HFF-Myc (cell line): ENCODE measurements around the gene DISC1.

Source experiments
- DNase-seq: peaks from one replicate; pipeline ENCODE4 v3.0.0-alpha.2; 2011; ENCODE audit warnings: low read depth; ENCODE audit errors: extremely low read depth
- H3K4me3 ChIP-seq: replicated peaks from 2 replicates; pipeline ENCODE4 v1.5.1; 2011; ENCODE audit warnings: low read depth, mild to moderate bottlenecking, control low read depth, low read length
- TF ChIP-seq, protein P1 (sequence below): IDR thresholded peaks from 2 replicates; pipeline ENCODE4 v1.5.1; 2012; ENCODE audit warnings: mild to moderate bottlenecking, low read depth, low read length, control low read depth; ENCODE audit errors: missing control alignments

DISC1 gene

DNA sequence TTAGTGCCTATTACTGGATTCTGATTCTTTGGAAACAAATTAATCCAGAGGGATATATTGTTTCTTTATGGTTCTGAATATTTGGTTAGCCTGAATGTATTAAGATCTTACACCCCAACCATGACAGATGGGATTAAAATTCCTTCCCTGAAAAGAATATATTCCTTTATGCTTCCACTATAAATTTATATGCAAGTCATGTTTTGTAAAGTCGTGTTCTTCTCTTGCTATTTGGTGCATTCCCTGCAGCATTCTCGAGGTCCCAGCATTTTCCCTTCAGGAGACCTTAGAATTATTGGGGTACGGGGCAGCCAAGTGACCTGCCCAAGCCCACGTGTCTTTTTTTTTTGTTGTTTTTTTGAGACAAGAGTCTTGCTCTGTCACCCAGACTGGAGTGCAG is 62.4 kb downstream of the DISC1 start:
- DNase-seq, result no peak
- TF ChIP-seq, protein P1, sequence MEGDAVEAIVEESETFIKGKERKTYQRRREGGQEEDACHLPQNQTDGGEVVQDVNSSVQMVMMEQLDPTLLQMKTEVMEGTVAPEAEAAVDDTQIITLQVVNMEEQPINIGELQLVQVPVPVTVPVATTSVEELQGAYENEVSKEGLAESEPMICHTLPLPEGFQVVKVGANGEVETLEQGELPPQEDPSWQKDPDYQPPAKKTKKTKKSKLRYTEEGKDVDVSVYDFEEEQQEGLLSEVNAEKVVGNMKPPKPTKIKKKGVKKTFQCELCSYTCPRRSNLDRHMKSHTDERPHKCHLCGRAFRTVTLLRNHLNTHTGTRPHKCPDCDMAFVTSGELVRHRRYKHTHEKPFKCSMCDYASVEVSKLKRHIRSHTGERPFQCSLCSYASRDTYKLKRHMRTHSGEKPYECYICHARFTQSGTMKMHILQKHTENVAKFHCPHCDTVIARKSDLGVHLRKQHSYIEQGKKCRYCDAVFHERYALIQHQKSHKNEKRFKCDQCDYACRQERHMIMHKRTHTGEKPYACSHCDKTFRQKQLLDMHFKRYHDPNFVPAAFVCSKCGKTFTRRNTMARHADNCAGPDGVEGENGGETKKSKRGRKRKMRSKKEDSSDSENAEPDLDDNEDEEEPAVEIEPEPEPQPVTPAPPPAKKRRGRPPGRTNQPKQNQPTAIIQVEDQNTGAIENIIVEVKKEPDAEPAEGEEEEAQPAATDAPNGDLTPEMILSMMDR, result no peak
- no peak overlapping the region for H3K4me3 ChIP-seq

DNA sequence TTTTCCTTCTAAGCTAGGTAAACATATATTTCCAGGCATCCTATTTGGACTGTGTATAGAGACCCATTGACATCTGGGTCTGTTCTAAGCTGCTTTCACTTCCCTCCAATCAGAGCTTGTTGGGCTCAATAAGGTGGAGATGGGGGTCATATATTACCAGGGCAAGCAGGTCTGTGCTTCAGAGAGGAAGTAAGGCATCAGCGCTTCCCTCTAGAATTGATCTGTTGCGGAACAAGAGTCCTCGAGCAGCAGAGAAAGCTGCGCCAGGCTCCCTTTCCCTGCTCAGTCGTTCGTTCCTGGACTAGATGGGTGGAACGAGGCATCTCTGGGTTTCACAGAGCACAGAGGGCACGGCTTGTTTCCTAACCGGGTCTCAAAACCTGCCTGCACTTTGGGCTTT is 63.5 kb downstream of the DISC1 start:
- no peak for DNase-seq
- H3K4me3 ChIP-seq, result no peak overlapping the region
- TF ChIP-seq, protein P1, result no peak

DNA sequence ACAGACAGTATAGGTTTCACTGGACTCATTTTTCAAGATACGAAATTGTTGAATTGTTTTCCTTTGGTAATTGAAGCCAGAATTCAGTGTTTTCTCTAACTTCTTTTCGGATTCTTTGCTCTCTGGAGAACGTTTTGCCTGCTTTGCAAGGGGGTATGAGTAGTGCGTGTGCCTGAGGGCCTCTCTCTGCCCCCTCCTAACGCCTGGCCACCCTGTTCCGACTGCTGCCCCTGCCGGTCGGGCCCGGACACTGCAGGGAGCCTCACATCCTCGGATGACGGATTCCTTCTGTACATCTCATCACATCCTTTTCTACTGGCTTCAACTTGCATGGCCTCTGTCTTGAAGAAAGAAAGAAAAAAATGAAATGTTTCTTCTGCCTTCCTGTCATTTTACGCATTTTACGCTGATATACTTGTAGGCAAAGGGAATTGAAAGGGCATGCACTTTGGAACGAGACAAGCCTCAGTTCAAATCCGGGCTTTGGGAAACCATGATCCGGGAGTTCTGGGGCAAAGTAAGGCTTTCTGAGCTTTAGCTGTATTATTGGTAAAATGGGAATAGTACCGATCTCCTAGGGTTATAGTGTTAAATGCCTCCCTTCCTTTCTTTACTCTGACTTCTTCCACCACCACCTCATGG is 65.1 kb downstream of the DISC1 start:
- TF ChIP-seq, protein P1, result peak; percentile 91
- H3K4me3 ChIP-seq, result no peak overlapping the region
- no peak for DNase-seq

DNA sequence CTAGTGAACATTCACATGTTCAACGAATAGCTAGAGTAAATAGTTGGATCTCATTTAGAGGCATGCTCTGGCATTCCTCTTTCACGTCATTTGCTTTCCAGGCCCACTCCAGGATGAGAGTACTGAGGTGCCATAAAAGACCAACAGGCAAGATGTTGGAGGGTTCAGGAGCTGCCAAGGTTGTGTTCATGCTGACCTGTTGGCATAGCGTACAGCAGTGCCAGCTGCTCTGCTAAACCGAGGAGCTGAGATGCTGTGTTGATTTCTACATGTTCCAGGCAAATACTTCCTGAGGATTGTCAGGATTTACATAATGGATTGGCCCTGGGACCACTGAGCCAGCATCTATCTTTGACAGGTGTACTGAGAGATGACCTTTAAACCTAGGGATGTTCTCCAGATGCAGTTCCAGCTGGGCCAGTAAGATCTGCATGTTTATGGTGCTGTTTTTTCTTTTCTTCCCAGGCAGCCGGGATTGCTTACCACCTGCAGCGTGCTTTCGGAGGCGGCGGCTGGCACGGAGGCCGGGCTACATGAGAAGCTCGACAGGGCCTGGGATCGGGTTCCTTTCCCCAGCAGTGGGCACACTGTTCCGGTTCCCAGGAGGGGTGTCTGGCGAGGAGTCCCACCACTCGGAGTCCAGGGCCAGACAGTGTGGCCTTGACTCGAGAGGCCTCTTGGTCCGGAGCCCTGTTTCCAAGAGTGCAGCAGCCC is 66.9 kb downstream of the DISC1 start:
- no peak for DNase-seq
- H3K4me3 ChIP-seq, result no peak overlapping the region
- TF ChIP-seq, protein P1, result no peak

DNA sequence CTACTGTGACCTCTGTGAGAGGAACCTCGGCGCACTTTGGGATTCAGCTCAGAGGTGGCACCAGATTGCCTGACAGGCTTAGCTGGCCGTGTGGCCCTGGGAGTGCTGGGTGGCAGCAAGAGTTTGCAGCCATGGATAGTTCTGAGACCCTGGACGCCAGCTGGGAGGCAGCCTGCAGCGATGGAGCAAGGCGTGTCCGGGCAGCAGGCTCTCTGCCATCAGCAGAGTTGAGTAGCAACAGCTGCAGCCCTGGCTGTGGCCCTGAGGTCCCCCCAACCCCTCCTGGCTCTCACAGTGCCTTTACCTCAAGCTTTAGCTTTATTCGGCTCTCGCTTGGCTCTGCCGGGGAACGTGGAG is 67.5 kb downstream of the DISC1 start:
- no peak for DNase-seq
- H3K4me3 ChIP-seq, result no peak overlapping the region
- TF ChIP-seq, protein P1, result no peak

DNA sequence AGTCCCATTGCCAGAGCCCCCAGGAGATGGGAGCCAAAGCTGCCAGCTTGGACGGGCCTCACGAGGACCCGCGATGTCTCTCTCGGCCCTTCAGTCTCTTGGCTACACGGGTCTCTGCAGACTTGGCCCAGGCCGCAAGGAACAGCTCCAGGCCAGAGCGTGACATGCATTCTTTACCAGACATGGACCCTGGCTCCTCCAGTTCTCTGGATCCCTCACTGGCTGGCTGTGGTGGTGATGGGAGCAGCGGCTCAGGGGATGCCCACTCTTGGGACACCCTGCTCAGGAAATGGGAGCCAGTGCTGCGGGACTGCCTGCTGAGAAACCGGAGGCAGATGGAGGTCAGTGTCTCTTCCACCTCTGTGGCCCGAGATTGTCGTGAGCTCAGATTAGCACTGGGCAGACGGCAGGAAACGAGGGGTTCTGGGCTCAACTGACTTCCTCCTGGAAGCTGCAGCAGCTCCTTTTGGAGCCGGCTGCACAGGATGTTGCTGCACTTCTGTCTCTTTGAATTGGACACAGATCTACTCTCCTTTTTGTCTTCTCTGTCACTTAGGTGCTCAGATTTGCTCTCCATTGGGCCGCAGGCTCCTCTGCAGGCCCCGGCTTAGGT is 68.0 kb downstream of the DISC1 start:
- no peak for DNase-seq

More for the DNA sequence above, 68.0 kb downstream of the DISC1 start:
- H3K4me3 ChIP-seq, result no peak overlapping the region
- TF ChIP-seq, protein P1, result no peak
